Measurements from ENCODE around the gene PITPNM2.
A peak's percentile ranks its signal among the peaks of the same experiment; 100 is the strongest.

PITPNM2 gene

GRCh38 chr12:123150744-123151456 lies at the start of gene PITPNM2:
TSS of gene PITPNM2 (minus strand) at chr12:123151090. CDS start at chr12:123034590, 116,500 bp downstream.
- peak in 2 of 3 experiments; percentile 32 to 59 for DNase-seq (ENCODE audit: low read depth in 3 of 3)

GRCh38 chr12:123200414-123200813 lies 49.5 kb upstream of the PITPNM2 start:
- no peak for DNase-seq (ENCODE audit: low read depth in 3 of 3)

GRCh38 chr12:123199936-123200335 lies 49.0 kb upstream of the PITPNM2 start:
- no peak for DNase-seq (ENCODE audit: low read depth in 3 of 3)

GRCh38 chr12:123187637-123188036 lies 36.7 kb upstream of the PITPNM2 start:
- no peak for DNase-seq (ENCODE audit: low read depth in 3 of 3)

GRCh38 chr12:123180171-123180570 lies 29.3 kb upstream of the PITPNM2 start:
- DNase-seq (ENCODE audit: low read depth in 3 of 3), result no peak

GRCh38 chr12:123171967-123172366 lies 21.1 kb upstream of the PITPNM2 start:
- no peak for DNase-seq (ENCODE audit: low read depth in 3 of 3)

- DNase-seq (ENCODE audit: low read depth in 3 of 3), result no peak
Measured at GRCh38 chr12:123167329-123167728, 16.4 kb upstream of the PITPNM2 start.

- DNase-seq (ENCODE audit: low read depth in 3 of 3), result no peak
Measured at GRCh38 chr12:123165537-123165936, 14.6 kb upstream of the PITPNM2 start.

- DNase-seq (ENCODE audit: low read depth in 3 of 3), result no peak
Measured at GRCh38 chr12:123164710-123165261, 13.9 kb upstream of the PITPNM2 start.

GRCh38 chr12:123164222-123164621 lies 13.3 kb upstream of the PITPNM2 start:
- no peak for DNase-seq (ENCODE audit: low read depth in 3 of 3)

- DNase-seq (ENCODE audit: low read depth in 3 of 3), result no peak
Measured at GRCh38 chr12:123163227-123163626, 12.3 kb upstream of the PITPNM2 start.

GRCh38 chr12:123160801-123161487 lies 10.1 kb upstream of the PITPNM2 start:
- no peak for DNase-seq (ENCODE audit: low read depth in 3 of 3)

GRCh38 chr12:123153906-123154305 lies 3.0 kb upstream of the PITPNM2 start:
- DNase-seq (ENCODE audit: low read depth in 3 of 3), result no peak

- no peak for DNase-seq (ENCODE audit: low read depth in 3 of 3)
Measured at GRCh38 chr12:123152833-123153232, 1.9 kb upstream of the PITPNM2 start.

GRCh38 chr12:123151457-123152454 lies 866 bp upstream of the PITPNM2 start:
- no peak for DNase-seq (ENCODE audit: low read depth in 3 of 3)

GRCh38 chr12:123150275-123150743 lies 581 bp downstream of the PITPNM2 start:
- DNase-seq (ENCODE audit: low read depth in 3 of 3), result peak in 1 of 3 experiments; percentile 38

GRCh38 chr12:123149501-123150274 lies 1.2 kb downstream of the PITPNM2 start:
- no peak for DNase-seq (ENCODE audit: low read depth in 3 of 3)

GRCh38 chr12:123149088-123149487 lies 1.8 kb downstream of the PITPNM2 start:
- no peak for DNase-seq (ENCODE audit: low read depth in 3 of 3)

- DNase-seq (ENCODE audit: low read depth in 3 of 3), result no peak
Measured at GRCh38 chr12:123148655-123149054, 2.2 kb downstream of the PITPNM2 start.

GRCh38 chr12:123148223-123148622 lies 2.7 kb downstream of the PITPNM2 start:
- DNase-seq (ENCODE audit: low read depth in 3 of 3), result no peak

GRCh38 chr12:123145211-123145610 lies 5.7 kb downstream of the PITPNM2 start:
- DNase-seq (ENCODE audit: low read depth in 3 of 3), result no peak
